GM12891 (cell line): ENCODE results near the gene OXLD1.

Experiments
- POLR2A ChIP-seq: IDR thresholded peaks from 2 replicates; pipeline ENCODE4 v1.6.1; 2011; ENCODE audit warnings: low read depth, low read length, control low read depth
- POLR2AphosphoS5 ChIP-seq: IDR thresholded peaks from 2 replicates; pipeline ENCODE4 v1.6.1; 2011; ENCODE audit warnings: low read depth, low read length, control low read depth
- POU2F2 ChIP-seq: IDR thresholded peaks from 2 replicates; pipeline ENCODE4 v1.6.1; 2011; ENCODE audit warnings: low read depth, mild to moderate bottlenecking, control low read depth, low read length, moderate library complexity
- SPI1 ChIP-seq: IDR thresholded peaks from 2 replicates; pipeline ENCODE4 v1.6.1; 2011; ENCODE audit warnings: low read depth, low read length, control low read depth
- TAF1 ChIP-seq: IDR thresholded peaks from 2 replicates; pipeline ENCODE4 v1.6.1; 2011; ENCODE audit warnings: low read depth, low read length, control low read depth

GRCh38 chr17:81690549-81690948 is 24.1 kb upstream of the OXLD1 start:
- TF ChIP-seq TAF1: no peak
- TF ChIP-seq POLR2A: no peak
- no peak for TF ChIP-seq POLR2AphosphoS5
- TF ChIP-seq POU2F2: no peak
- no peak for TF ChIP-seq SPI1
